Thymus (tissue), 11 donors: ENCODE results near the gene RHOC. TPM values are rescaled to one million over a fixed set of nuclear protein-coding genes. Genes with fewer than 3 reads are reported as not detected.
A peak's percentile ranks its signal among the peaks of the same experiment; 100 is the strongest.
"Not testable (repeated sequence)": the region's sequence is repeated elsewhere in the genome, so short reads cannot be mapped to it uniquely, and the experiment has no call there.

Experiments used
- DNase-seq, 9 donors: peaks; one replicate each; pipeline ENCODE4 v3.0.0-alpha.2; 2013; ENCODE audit warnings: low spot score in 9 of 9, low read depth in 6 of 9, missing footprints in 1 of 9
- H3K27ac ChIP-seq, 2 donors: one replicate each; pipeline ENCODE4 v1.5.1; 2013; ENCODE audit warnings: control low read depth in 1 of 2, low read depth in 1 of 2, low read length in 1 of 2, mild to moderate bottlenecking in 1 of 2, moderate library complexity in 1 of 2
- H3K27me3 ChIP-seq, 2 donors: one replicate each; pipeline ENCODE4 v1.5.1; 2013; ENCODE audit warnings: low read length in 1 of 2; ENCODE audit not compliant: control insufficient read depth in 2 of 2, insufficient read depth in 1 of 2
- H3K36me3 ChIP-seq, 2 donors: one replicate each; pipeline ENCODE4 v1.5.1; 2013; ENCODE audit warnings: low read length in 1 of 2, mild to moderate bottlenecking in 1 of 2, moderate library complexity in 1 of 2; ENCODE audit not compliant: control insufficient read depth in 2 of 2, insufficient read depth in 2 of 2
- H3K4me1 ChIP-seq, 2 donors: one replicate each; pipeline ENCODE4 v1.5.1; 2013; ENCODE audit warnings: low read length in 2 of 2; ENCODE audit not compliant: control insufficient read depth in 2 of 2, insufficient read depth in 2 of 2
- H3K4me3 ChIP-seq, 2 donors: one replicate each; pipeline ENCODE4 v1.5.1; 2013; ENCODE audit warnings: low read length in 2 of 2, control low read depth in 1 of 2, mild to moderate bottlenecking in 1 of 2
- H3K9me3 ChIP-seq, 2 donors: one replicate each; pipeline ENCODE4 v1.5.1; 2013; ENCODE audit warnings: low read length in 1 of 2, mild to moderate bottlenecking in 1 of 2; ENCODE audit not compliant: control insufficient read depth in 2 of 2, insufficient read depth in 1 of 2
- WGBS: extraction: QIAGEN DNeasy Blood & Tissue Kit; methylation state at CpG from one replicate; pipeline ENCODE4 v1.1.7; 2013; 5-methylcytosine and 5-hydroxymethylcytosine counted together
- polyA plus RNA-seq: library from polyadenylated mRNA; stranded (reverse); fragments of 200-250 nt; gene quantifications from one replicate; pipeline ENCODE4 v1.2.3, GENCODE V29; 2013
- total RNA-seq: library from RNA; stranded (reverse); fragments of 120-200 nt; gene quantifications from one replicate; pipeline ENCODE4 v1.2.4, GENCODE V29; 2013
- donor health status: healthy.

RHOC gene
- total and polyA plus RNA-seq, 2 donors: 78.2 to 227 TPM

- peaks cover 4 to 47% of the 10 kb centered on the region in 2 donors for H3K27me3 ChIP-seq
Observed at GRCh38 chr1:112721294-112721693, 14.4 kb upstream of the RHOC start.

GRCh38 chr1:112720800-112721199 is 13.9 kb upstream of the RHOC start:
- WGBS: 66% methylated on average over 3 of the region's 3 CpGs

More at GRCh38 chr1:112721294-112721693, 14.4 kb upstream of the RHOC start:
- WGBS: 96% methylated on average over 2 of the region's 2 CpGs
- not testable (repeated sequence) for H3K36me3 ChIP-seq, DNase-seq, H3K4me3 ChIP-seq, H3K27ac ChIP-seq, H3K9me3 ChIP-seq
- H3K4me1 ChIP-seq: peaks cover 7 to 21% of the 10 kb centered on the region in 2 donors

GRCh38 chr1:112719706-112720105 is 12.8 kb upstream of the RHOC start:
- H3K4me3 ChIP-seq: no peak overlapping the region
- DNase-seq: no peak
- peaks cover 14 to 33% of the 10 kb centered on the region in 2 donors for H3K4me1 ChIP-seq
- no peaks in the 10 kb centered on the region for H3K9me3 ChIP-seq
- no peaks in the 10 kb centered on the region for H3K36me3 ChIP-seq
- H3K27ac ChIP-seq: no peak overlapping the region
- WGBS: 96% methylated on average over 2 of the region's 2 CpGs
- H3K27me3 ChIP-seq: peaks cover 8 to 59% of the 10 kb centered on the region in 2 donors

More at GRCh38 chr1:112720800-112721199, 13.9 kb upstream of the RHOC start:
- no peak for DNase-seq
- H3K4me3 ChIP-seq: no peak overlapping the region
- H3K36me3 ChIP-seq: no peaks in the 10 kb centered on the region
- no peak overlapping the region for H3K27ac ChIP-seq
- peaks cover 4 to 50% of the 10 kb centered on the region in 2 donors for H3K27me3 ChIP-seq
- no peaks in the 10 kb centered on the region for H3K9me3 ChIP-seq
- peaks cover 10 to 26% of the 10 kb centered on the region in 2 donors for H3K4me1 ChIP-seq

- Histone ChIP-seq H3K36me3 (no peaks in the 10 kb centered on the region), H3K4me1 (peaks cover 14 to 42% of the 10 kb centered on the region in 2 donors), H3K9me3 (no peaks in the 10 kb centered on the region), H3K4me3 (no peak overlapping the region), H3K27ac (no peak overlapping the region), H3K27me3 (peaks cover 16 to 68% of the 10 kb centered on the region in 2 donors)
- 25% methylated on average over 44 of the region's 44 CpGs for WGBS
- peak in 3 of 9 donors; percentile 60 to 73 (median 72) for DNase-seq
Observed at GRCh38 chr1:112718691-112719418, 11.9 kb upstream of the RHOC start.

- no peak for DNase-seq
- Histone ChIP-seq H3K4me1 (peaks cover 9 to 31% of the 10 kb centered on the region in 2 donors), H3K27me3 (peaks cover 26 to 75% of the 10 kb centered on the region in 2 donors), H3K9me3 (no peaks in the 10 kb centered on the region), H3K27ac (no peak overlapping the region), H3K4me3 (no peak overlapping the region), H3K36me3 (no peaks in the 10 kb centered on the region)
- 97% methylated on average over 2 of the region's 2 CpGs for WGBS
Observed at GRCh38 chr1:112717263-112717873, 10.4 kb upstream of the RHOC start.

GRCh38 chr1:112716133-112716720 is 9.3 kb upstream of the RHOC start:
- H3K9me3 ChIP-seq: no peaks in the 10 kb centered on the region
- H3K36me3 ChIP-seq: no peaks in the 10 kb centered on the region
- H3K27me3 ChIP-seq: peaks cover 32 to 83% of the 10 kb centered on the region in 2 donors
- H3K4me3 ChIP-seq: peak overlapping the region in 1 of 2 donors; percentile 0
- peak in 8 of 9 donors; percentile 59 to 89 (median 80) for DNase-seq
- peaks cover 9 to 31% of the 10 kb centered on the region in 2 donors for H3K4me1 ChIP-seq
- H3K27ac ChIP-seq: no peak overlapping the region
- WGBS: 17% methylated on average over 13 of the region's 13 CpGs

GRCh38 chr1:112715264-112716053 is 8.5 kb upstream of the RHOC start, which contains the start of gene PPM1J:
TSS of gene PPM1J (minus strand) at chr1:112715332. CDS start at chr1:112715301, 31 bp downstream.
- Histone ChIP-seq H3K27me3 (peaks cover 38 to 90% of the 10 kb centered on the region in 2 donors), H3K4me3 (peak within 1 kb of the TSS; percentile 37 to 43), H3K27ac (peak within 1 kb of the TSS in 1 of 2 donors; percentile 66), H3K9me3 (no peaks in the 10 kb centered on the region), H3K36me3 (no peaks in the 10 kb centered on the region), H3K4me1 (peaks cover 9 to 33% of the 10 kb centered on the region in 2 donors)
- peak in 8 of 9 donors; percentile 59 to 92 (median 83) for DNase-seq
- under 1% methylated on average over 51 of the region's 51 CpGs for WGBS

- H3K4me1 ChIP-seq: peaks cover 9 to 33% of the 10 kb centered on the region in 2 donors
- H3K9me3 ChIP-seq: no peaks in the 10 kb centered on the region
- H3K27me3 ChIP-seq: peaks cover 43 to 92% of the 10 kb centered on the region in 2 donors
- peak overlapping the region; percentile 20 to 43 for H3K4me3 ChIP-seq
- no peak overlapping the region for H3K27ac ChIP-seq
- no peak for DNase-seq
- no peaks in the 10 kb centered on the region for H3K36me3 ChIP-seq
- 1% methylated on average over 86 of the region's 86 CpGs for WGBS
Observed at GRCh38 chr1:112714313-112715263, 7.7 kb upstream of the RHOC start.
